SK-N-SH treated with all-trans-retinoic acid at 6 μM for 48 hours (cell line): ENCODE results near the gene SNTB2.

Experiments
- ATAC-seq: fragments of 200-7000 bp; cut with Tn5 transposase; 3 replicates; pipeline ENCODE4 v1.9.1; 2020; ENCODE audit warnings: mild to moderate bottlenecking, moderate library complexity
- ARNTL ChIP-seq: fragments of 450-650 bp; formaldehyde crosslinking; IDR thresholded peaks from 2 replicates; pipeline ENCODE4 v1.5.0; 2020; ENCODE audit warnings: low read depth, mild to moderate bottlenecking, moderate library complexity, borderline replicate concordance
- CSDC2 ChIP-seq: fragments of 250-450 bp; sonication (Bioruptor Pico); IDR thresholded peaks from 2 replicates; pipeline ENCODE4 v1.5.0; 2020; ENCODE audit warnings: mild to moderate bottlenecking, moderate library complexity
- ESRRG ChIP-seq: fragments of 250-450 bp; sonication (Bioruptor Pico); IDR thresholded peaks from 2 replicates; pipeline ENCODE4 v1.6.1; 2021; ENCODE audit warnings: mild to moderate bottlenecking
- GLIS3 ChIP-seq: fragments of 250-450 bp; sonication (Bioruptor Pico); IDR thresholded peaks from 2 replicates; pipeline ENCODE4 v1.5.0; 2020; ENCODE audit warnings: mild to moderate bottlenecking, moderate library complexity
- ISL1 ChIP-seq: fragments of 250-450 bp; sonication (Bioruptor Pico); IDR thresholded peaks from 2 replicates; pipeline ENCODE4 v2.1.2; 2022; ENCODE audit warnings: mild to moderate bottlenecking, moderate library complexity
- OSR1 ChIP-seq: fragments of 250-450 bp; sonication (Bioruptor Pico); IDR thresholded peaks from 2 replicates; pipeline ENCODE4 v1.8.0; 2022; ENCODE audit warnings: moderate library complexity, mild to moderate bottlenecking, inconsistent platforms
- PATZ1 ChIP-seq: fragments of 250-450 bp; sonication (Bioruptor Pico); IDR thresholded peaks from 2 replicates; pipeline ENCODE4 v1.8.0; 2020; ENCODE audit warnings: mild to moderate bottlenecking, moderate library complexity, borderline replicate concordance
- POU6F1 ChIP-seq: fragments of 250-450 bp; sonication (Bioruptor Pico); IDR thresholded peaks from 2 replicates; pipeline ENCODE4 v1.8.0; 2021; ENCODE audit warnings: low read depth, mild to moderate bottlenecking, moderate library complexity, borderline replicate concordance
- PPARA ChIP-seq: fragments of 250-450 bp; sonication (Bioruptor Pico); IDR thresholded peaks from 2 replicates; pipeline ENCODE4 v1.5.0; 2020; ENCODE audit warnings: mild to moderate bottlenecking, borderline replicate concordance
- RARB ChIP-seq: fragments of 250-450 bp; sonication (Bioruptor Pico); IDR thresholded peaks from 2 replicates; pipeline ENCODE4 v1.8.0; 2021; ENCODE audit warnings: mild to moderate bottlenecking, moderate library complexity
- SNAI2 ChIP-seq: fragments of 250-450 bp; sonication (Bioruptor Pico); IDR thresholded peaks from 2 replicates; pipeline ENCODE4 v1.5.0; 2020; ENCODE audit warnings: mild to moderate bottlenecking, moderate library complexity
- TCF4 ChIP-seq: fragments of 250-450 bp; sonication (Bioruptor Pico); IDR thresholded peaks from 2 replicates; pipeline ENCODE4 v1.8.0; 2021; ENCODE audit warnings: mild to moderate bottlenecking, moderate library complexity, borderline replicate concordance
- TOX ChIP-seq: fragments of 250-450 bp; sonication (Bioruptor Pico); IDR thresholded peaks from 2 replicates; pipeline ENCODE4 v1.8.0; 2021; ENCODE audit warnings: mild to moderate bottlenecking, moderate library complexity, borderline replicate concordance
- ZFP3 ChIP-seq: fragments of 250-450 bp; sonication (Bioruptor Pico); IDR thresholded peaks from 2 replicates; pipeline ENCODE4 v1.5.0; 2020; ENCODE audit warnings: mild to moderate bottlenecking, moderate library complexity
- ZNF565 ChIP-seq: fragments of 450-650 bp; formaldehyde crosslinking; conservative IDR thresholded peaks from 2 replicates; pipeline ENCODE4 v1.5.0; 2020; ENCODE audit warnings: low read depth, mild to moderate bottlenecking, moderate library complexity
- ZNF70 ChIP-seq: fragments of 450-650 bp; formaldehyde crosslinking; IDR thresholded peaks from 2 replicates; pipeline ENCODE4 v1.5.0; 2020; ENCODE audit warnings: mild to moderate bottlenecking, moderate library complexity
- TF ChIP-seq, protein P1 (sequence below): fragments of 250-450 bp; sonication (Bioruptor Pico); IDR thresholded peaks from 2 replicates; pipeline ENCODE4 v1.5.0; 2020; ENCODE audit warnings: mild to moderate bottlenecking, moderate library complexity

Gene SNTB2

GRCh38 chr16:69306031-69306430, 119.1 kb downstream of the SNTB2 start:
- TF ChIP-seq TOX (CRISPR knock-in tag), result no peak
- TF ChIP-seq GLIS3 (CRISPR knock-in tag), result no peak
- TF ChIP-seq OSR1 (CRISPR knock-in tag), result no peak
- TF ChIP-seq ZNF70 (CRISPR knock-in tag), result no peak
- no peak for TF ChIP-seq ZNF565 (CRISPR knock-in tag)
- TF ChIP-seq CSDC2 (CRISPR knock-in tag), result no peak
- TF ChIP-seq, protein P1, sequence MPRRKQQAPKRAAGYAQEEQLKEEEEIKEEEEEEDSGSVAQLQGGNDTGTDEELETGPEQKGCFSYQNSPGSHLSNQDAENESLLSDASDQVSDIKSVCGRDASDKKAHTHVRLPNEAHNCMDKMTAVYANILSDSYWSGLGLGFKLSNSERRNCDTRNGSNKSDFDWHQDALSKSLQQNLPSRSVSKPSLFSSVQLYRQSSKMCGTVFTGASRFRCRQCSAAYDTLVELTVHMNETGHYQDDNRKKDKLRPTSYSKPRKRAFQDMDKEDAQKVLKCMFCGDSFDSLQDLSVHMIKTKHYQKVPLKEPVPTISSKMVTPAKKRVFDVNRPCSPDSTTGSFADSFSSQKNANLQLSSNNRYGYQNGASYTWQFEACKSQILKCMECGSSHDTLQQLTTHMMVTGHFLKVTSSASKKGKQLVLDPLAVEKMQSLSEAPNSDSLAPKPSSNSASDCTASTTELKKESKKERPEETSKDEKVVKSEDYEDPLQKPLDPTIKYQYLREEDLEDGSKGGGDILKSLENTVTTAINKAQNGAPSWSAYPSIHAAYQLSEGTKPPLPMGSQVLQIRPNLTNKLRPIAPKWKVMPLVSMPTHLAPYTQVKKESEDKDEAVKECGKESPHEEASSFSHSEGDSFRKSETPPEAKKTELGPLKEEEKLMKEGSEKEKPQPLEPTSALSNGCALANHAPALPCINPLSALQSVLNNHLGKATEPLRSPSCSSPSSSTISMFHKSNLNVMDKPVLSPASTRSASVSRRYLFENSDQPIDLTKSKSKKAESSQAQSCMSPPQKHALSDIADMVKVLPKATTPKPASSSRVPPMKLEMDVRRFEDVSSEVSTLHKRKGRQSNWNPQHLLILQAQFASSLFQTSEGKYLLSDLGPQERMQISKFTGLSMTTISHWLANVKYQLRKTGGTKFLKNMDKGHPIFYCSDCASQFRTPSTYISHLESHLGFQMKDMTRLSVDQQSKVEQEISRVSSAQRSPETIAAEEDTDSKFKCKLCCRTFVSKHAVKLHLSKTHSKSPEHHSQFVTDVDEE (CRISPR knock-in tag), result no peak
- no peak for TF ChIP-seq TCF4 (CRISPR knock-in tag)
- TF ChIP-seq PPARA (CRISPR knock-in tag), result no peak
- TF ChIP-seq ARNTL (CRISPR knock-in tag), result no peak
- no peak for TF ChIP-seq ISL1 (CRISPR knock-in tag)
- no peak for TF ChIP-seq PATZ1 (CRISPR knock-in tag)
- no peak for TF ChIP-seq ZFP3 (CRISPR knock-in tag)
- TF ChIP-seq SNAI2 (CRISPR knock-in tag), result no peak
- no peak; the same call in 2 of the 3 replicates for ATAC-seq

DNA sequence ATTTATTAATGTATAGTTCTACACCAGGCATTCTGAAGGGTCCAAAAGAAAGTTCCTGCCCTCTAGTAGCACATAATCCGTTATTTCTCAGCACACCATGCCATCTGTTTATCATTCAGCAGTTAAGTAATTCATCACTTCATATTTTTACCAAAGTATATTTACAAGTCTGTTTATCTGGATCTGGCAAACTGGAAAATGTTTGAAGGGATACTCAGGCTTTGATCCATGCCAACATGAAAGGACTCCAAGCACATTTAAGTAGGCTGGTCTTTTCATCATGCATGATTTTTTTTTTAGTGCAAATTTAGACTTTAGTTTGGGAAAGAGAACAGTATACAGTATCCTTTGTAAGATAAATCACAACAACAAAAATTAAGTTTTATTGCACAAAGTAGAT, 120.1 kb downstream of the SNTB2 start:
- ATAC-seq, result no peak
- TF ChIP-seq, protein P1 (CRISPR knock-in tag), result no peak
- TF ChIP-seq ZFP3 (CRISPR knock-in tag) (no peak), ESRRG (CRISPR knock-in tag) (no peak), POU6F1 (CRISPR knock-in tag) (no peak), TOX (CRISPR knock-in tag) (no peak), RARB (CRISPR knock-in tag) (no peak), ZNF565 (CRISPR knock-in tag) (no peak), CSDC2 (CRISPR knock-in tag) (no peak), PPARA (CRISPR knock-in tag) (no peak), ARNTL (CRISPR knock-in tag) (no peak)
- TF ChIP-seq, all 23 proteins: peak for 0

- ATAC-seq, result no peak
- TF ChIP-seq TCF4 (CRISPR knock-in tag) (no peak), ISL1 (CRISPR knock-in tag) (no peak), ARNTL (CRISPR knock-in tag) (no peak), SNAI2 (CRISPR knock-in tag) (no peak), POU6F1 (CRISPR knock-in tag) (no peak)
These were observed 120.9 kb downstream of the SNTB2 start for GRCh38 chr16:69307856-69308255.
